GM23338 (cell line): Measurements from ENCODE around the gene WWC1. TPM values are rescaled to one million over a fixed set of nuclear protein-coding genes. Genes with fewer than 3 reads are reported as not detected.

ENCODE experiments used
- ATAC-seq: fragments of 200-7000 bp; cut with Tn5 transposase; 3 replicates; pipeline ENCODE4 v1.9.1; 2020
- DNase-seq: peaks from one replicate; pipeline ENCODE4 v3.0.0-alpha.2; 2015; ENCODE audit warnings: low spot score
- H2AFZ ChIP-seq: fragments of 200-600 bp; sonication (generic); 2 replicates; pipeline ENCODE4 v1.8.0; 2016; ENCODE audit warnings: antibody characterized with exemption, mild to moderate bottlenecking, moderate library complexity
- H3F3A ChIP-seq: fragments of 200-600 bp; sonication (generic); replicated peaks from 2 replicates; pipeline ENCODE4 v1.8.0; 2017; ENCODE audit warnings: antibody characterized with exemption, mixed run types, low read depth
- H3K27ac ChIP-seq: fragments of 200-600 bp; sonication (generic); 2 replicates; pipeline ENCODE4 v1.6.1; 2016; ENCODE audit warnings: low read depth
- H3K27me3 ChIP-seq: fragments of 200-600 bp; sonication (generic); 2 replicates; pipeline ENCODE4 v1.8.0; 2016; ENCODE audit warnings: mild to moderate bottlenecking, mixed run types, moderate library complexity; ENCODE audit not compliant: insufficient read depth
- H3K36me3 ChIP-seq: fragments of 200-600 bp; sonication (generic); 2 replicates; pipeline ENCODE4 v1.8.0; 2016; ENCODE audit warnings: mild to moderate bottlenecking; ENCODE audit not compliant: insufficient read depth
- H3K4me1 ChIP-seq: fragments of 200-600 bp; sonication (generic); 2 replicates; pipeline ENCODE4 v1.8.0; 2016; ENCODE audit warnings: mild to moderate bottlenecking, moderate library complexity; ENCODE audit not compliant: insufficient read depth
- H3K4me2 ChIP-seq: fragments of 200-600 bp; sonication (generic); 2 replicates; pipeline ENCODE4 v1.7.1; 2017; ENCODE audit warnings: mixed run types
- H3K4me3 ChIP-seq: fragments of 200-600 bp; sonication (generic); 2 replicates; pipeline ENCODE4 v1.6.1; 2016; ENCODE audit warnings: mixed run types
- H3K79me2 ChIP-seq: fragments of 200-600 bp; sonication (generic); replicated peaks from 2 replicates; pipeline ENCODE4 v1.8.0; 2017; ENCODE audit warnings: mild to moderate bottlenecking; ENCODE audit not compliant: insufficient read depth
- H3K9me2 ChIP-seq: fragments of 200-600 bp; sonication (generic); 2 replicates; pipeline ENCODE4 v1.8.0; 2017; ENCODE audit not compliant: insufficient read depth
- H4K20me1 ChIP-seq: fragments of 200-600 bp; sonication (generic); replicated peaks from 2 replicates; pipeline ENCODE4 v1.8.0; 2017; ENCODE audit warnings: mild to moderate bottlenecking; ENCODE audit not compliant: insufficient read depth
- H3K27ac Mint-ChIP-seq: 2 replicates; pipeline ENCODE4 v1.8.0; 2020; ENCODE audit warnings: inconsistent platforms, mild to moderate bottlenecking, moderate library complexity, mixed read lengths
- H3K27me3 Mint-ChIP-seq: 3 replicates; pipeline ENCODE4 v1.8.0; 2022; ENCODE audit warnings: low read depth, mild to moderate bottlenecking, moderate library complexity, mixed read lengths, inconsistent platforms; ENCODE audit not compliant: insufficient read depth, poor library complexity
- H3K36me3 Mint-ChIP-seq: 3 replicates; pipeline ENCODE4 v1.8.0; 2021; ENCODE audit warnings: low read depth, mild to moderate bottlenecking, inconsistent platforms, moderate library complexity, mixed read lengths
- H3K4me1 Mint-ChIP-seq: 3 replicates; pipeline ENCODE4 v1.8.0; 2020; ENCODE audit warnings: mild to moderate bottlenecking, inconsistent platforms, mixed read lengths
- H3K4me3 Mint-ChIP-seq: 3 replicates; pipeline ENCODE4 v1.8.0; 2021; ENCODE audit warnings: moderate library complexity, mild to moderate bottlenecking, inconsistent platforms, mixed read lengths
- H3K9me3 Mint-ChIP-seq: 3 replicates; pipeline ENCODE4 v1.8.0; 2020; ENCODE audit warnings: moderate library complexity, mild to moderate bottlenecking, inconsistent platforms, mixed read lengths
- CREB1 ChIP-seq: fragments of 250-450 bp; sonication (Bioruptor Pico); IDR thresholded peaks from 2 replicates; pipeline ENCODE4 v1.5.0; 2020; ENCODE audit warnings: low read depth, mild to moderate bottlenecking, moderate library complexity
- EZH2 ChIP-seq: fragments of 200-600 bp; sonication (generic); IDR thresholded peaks from one replicate; pipeline ENCODE4 v1.8.0; 2017; ENCODE audit warnings: antibody characterized with exemption, mild to moderate bottlenecking, low read depth; ENCODE audit not compliant: unreplicated experiment
- EZH2phosphoT487 ChIP-seq: fragments of 200-600 bp; sonication (generic); IDR thresholded peaks from one replicate; pipeline ENCODE4 v1.8.1; 2018; ENCODE audit warnings: antibody characterized with exemption; ENCODE audit not compliant: unreplicated experiment
- JUNB ChIP-seq: IDR thresholded peaks from one replicate; pipeline ENCODE4 v1.6.1; 2016; ENCODE audit warnings: antibody characterized with exemption; ENCODE audit not compliant: unreplicated experiment
- NANOG ChIP-seq: IDR thresholded peaks from 2 replicates; pipeline ENCODE4 v1.6.1; 2016; ENCODE audit warnings: antibody characterized with exemption, borderline replicate concordance
- POLR2AphosphoS5 ChIP-seq: IDR thresholded peaks from 2 replicates; pipeline ENCODE4 v1.6.1; 2016; ENCODE audit warnings: antibody characterized with exemption, low read depth
- STAT1 ChIP-seq: IDR thresholded peaks from one replicate; pipeline ENCODE4 v1.6.1; 2016; ENCODE audit warnings: antibody characterized with exemption; ENCODE audit not compliant: unreplicated experiment
- ZNF114 ChIP-seq: fragments of 250-450 bp; sonication (Bioruptor Pico); IDR thresholded peaks from 2 replicates; pipeline ENCODE4 v1.5.0; 2020; ENCODE audit warnings: mild to moderate bottlenecking, moderate library complexity
- ZNF331 ChIP-seq: fragments of 250-450 bp; sonication (Bioruptor Pico); IDR thresholded peaks from 2 replicates; pipeline ENCODE4 v1.5.0; 2020; ENCODE audit warnings: low read depth, mild to moderate bottlenecking, moderate library complexity
- polyA plus RNA-seq: library from polyadenylated mRNA; unstranded; fragments of >200 nt; fragmentation: Nextera tagmentation; extraction: Ambion mirVana; gene quantifications from 2 replicates; pipeline ENCODE4 v1.2.1, GENCODE V29; 2016
- total RNA-seq: library from RNA; depleted of rRNA; stranded (reverse); fragments of >200 nt; shearing (Covaris generic); gene quantifications from 2 replicates; pipeline ENCODE4 v1.2.3, GENCODE V29; 2014
- TF ChIP-seq, protein P1 (sequence below): fragments of 250-450 bp; sonication (Bioruptor Pico); IDR thresholded peaks from 2 replicates; pipeline ENCODE4 v1.5.0; 2020; ENCODE audit warnings: mild to moderate bottlenecking, moderate library complexity
- TF ChIP-seq, protein P2 (sequence below): IDR thresholded peaks from 2 replicates; pipeline ENCODE4 v1.6.1; 2016; ENCODE audit warnings: antibody characterized with exemption
- TF ChIP-seq, protein P3 (sequence below), 2 experiments: fragments of 200-600 bp in 1 of 2; sonication (generic) in 1 of 2; conservative IDR thresholded peaks; 2 replicates each; pipeline versions ENCODE4 v1.5.1 to v1.6.1; 2016 to 2017; ENCODE audit warnings: antibody characterized with exemption in 2 of 2, low read depth in 2 of 2, mild to moderate bottlenecking in 2 of 2, moderate library complexity in 1 of 2
- TF ChIP-seq, protein P4 (sequence below): IDR thresholded peaks from one replicate; pipeline ENCODE4 v1.6.1; 2018; ENCODE audit warnings: antibody characterized with exemption; ENCODE audit not compliant: unreplicated experiment

Gene WWC1
- total and polyA plus RNA-seq, 2 experiments from 2014 or later, result 25.4 to 27.8 TPM

DNA sequence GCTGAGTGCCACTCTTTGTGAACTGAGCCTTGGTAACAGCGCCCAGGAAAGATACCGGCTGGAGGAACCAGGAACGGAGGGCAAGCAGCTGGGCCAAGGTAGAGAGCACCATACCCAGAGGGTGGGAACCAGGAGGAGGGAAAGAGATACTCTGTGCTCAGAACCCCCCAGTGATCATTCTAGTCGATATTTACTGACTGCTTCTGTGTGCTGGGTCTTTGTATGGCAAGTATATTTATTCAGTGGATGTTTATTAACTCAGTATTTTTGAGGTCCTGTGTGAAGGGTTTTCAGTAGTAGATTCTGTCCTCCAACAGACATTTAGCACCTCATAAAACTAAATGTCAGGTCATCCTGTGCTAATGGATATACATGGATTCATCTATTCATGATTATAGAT, 132.5 kb downstream of the WWC1 start:
- Histone ChIP-seq H2AFZ (no peak overlapping the region), H3K4me3 (no peak overlapping the region), H3K4me1 (no peaks in the 10 kb centered on the region), H4K20me1 (no peaks in the 10 kb centered on the region), H3K4me2 (no peak overlapping the region), H3F3A (no peaks in the 10 kb centered on the region), H3K79me2 (no peaks in the 10 kb centered on the region), H3K27ac (no peak overlapping the region), H3K27me3 (no peaks in the 10 kb centered on the region), H3K36me3 (no peaks in the 10 kb centered on the region), H3K9me2 (no peaks in the 10 kb centered on the region)
- peaks cover 18% of the 10 kb centered on the region for H3K36me3 Mint-ChIP-seq
- H3K4me3 Mint-ChIP-seq, result no peak overlapping the region
- DNase-seq (no peak), ATAC-seq (no peak)
- H3K9me3 Mint-ChIP-seq, result no peaks in the 10 kb centered on the region; the same call in 2 of the 3 replicates
- TF ChIP-seq CREB1 (CRISPR knock-in tag) (no peak), ZNF331 (CRISPR knock-in tag) (no peak), ZNF114 (CRISPR knock-in tag) (no peak), STAT1 (no peak), EZH2phosphoT487 (no peak), POLR2AphosphoS5 (no peak), JUNB (no peak), NANOG (no peak), EZH2 (no peak)
- TF ChIP-seq, protein P1, sequence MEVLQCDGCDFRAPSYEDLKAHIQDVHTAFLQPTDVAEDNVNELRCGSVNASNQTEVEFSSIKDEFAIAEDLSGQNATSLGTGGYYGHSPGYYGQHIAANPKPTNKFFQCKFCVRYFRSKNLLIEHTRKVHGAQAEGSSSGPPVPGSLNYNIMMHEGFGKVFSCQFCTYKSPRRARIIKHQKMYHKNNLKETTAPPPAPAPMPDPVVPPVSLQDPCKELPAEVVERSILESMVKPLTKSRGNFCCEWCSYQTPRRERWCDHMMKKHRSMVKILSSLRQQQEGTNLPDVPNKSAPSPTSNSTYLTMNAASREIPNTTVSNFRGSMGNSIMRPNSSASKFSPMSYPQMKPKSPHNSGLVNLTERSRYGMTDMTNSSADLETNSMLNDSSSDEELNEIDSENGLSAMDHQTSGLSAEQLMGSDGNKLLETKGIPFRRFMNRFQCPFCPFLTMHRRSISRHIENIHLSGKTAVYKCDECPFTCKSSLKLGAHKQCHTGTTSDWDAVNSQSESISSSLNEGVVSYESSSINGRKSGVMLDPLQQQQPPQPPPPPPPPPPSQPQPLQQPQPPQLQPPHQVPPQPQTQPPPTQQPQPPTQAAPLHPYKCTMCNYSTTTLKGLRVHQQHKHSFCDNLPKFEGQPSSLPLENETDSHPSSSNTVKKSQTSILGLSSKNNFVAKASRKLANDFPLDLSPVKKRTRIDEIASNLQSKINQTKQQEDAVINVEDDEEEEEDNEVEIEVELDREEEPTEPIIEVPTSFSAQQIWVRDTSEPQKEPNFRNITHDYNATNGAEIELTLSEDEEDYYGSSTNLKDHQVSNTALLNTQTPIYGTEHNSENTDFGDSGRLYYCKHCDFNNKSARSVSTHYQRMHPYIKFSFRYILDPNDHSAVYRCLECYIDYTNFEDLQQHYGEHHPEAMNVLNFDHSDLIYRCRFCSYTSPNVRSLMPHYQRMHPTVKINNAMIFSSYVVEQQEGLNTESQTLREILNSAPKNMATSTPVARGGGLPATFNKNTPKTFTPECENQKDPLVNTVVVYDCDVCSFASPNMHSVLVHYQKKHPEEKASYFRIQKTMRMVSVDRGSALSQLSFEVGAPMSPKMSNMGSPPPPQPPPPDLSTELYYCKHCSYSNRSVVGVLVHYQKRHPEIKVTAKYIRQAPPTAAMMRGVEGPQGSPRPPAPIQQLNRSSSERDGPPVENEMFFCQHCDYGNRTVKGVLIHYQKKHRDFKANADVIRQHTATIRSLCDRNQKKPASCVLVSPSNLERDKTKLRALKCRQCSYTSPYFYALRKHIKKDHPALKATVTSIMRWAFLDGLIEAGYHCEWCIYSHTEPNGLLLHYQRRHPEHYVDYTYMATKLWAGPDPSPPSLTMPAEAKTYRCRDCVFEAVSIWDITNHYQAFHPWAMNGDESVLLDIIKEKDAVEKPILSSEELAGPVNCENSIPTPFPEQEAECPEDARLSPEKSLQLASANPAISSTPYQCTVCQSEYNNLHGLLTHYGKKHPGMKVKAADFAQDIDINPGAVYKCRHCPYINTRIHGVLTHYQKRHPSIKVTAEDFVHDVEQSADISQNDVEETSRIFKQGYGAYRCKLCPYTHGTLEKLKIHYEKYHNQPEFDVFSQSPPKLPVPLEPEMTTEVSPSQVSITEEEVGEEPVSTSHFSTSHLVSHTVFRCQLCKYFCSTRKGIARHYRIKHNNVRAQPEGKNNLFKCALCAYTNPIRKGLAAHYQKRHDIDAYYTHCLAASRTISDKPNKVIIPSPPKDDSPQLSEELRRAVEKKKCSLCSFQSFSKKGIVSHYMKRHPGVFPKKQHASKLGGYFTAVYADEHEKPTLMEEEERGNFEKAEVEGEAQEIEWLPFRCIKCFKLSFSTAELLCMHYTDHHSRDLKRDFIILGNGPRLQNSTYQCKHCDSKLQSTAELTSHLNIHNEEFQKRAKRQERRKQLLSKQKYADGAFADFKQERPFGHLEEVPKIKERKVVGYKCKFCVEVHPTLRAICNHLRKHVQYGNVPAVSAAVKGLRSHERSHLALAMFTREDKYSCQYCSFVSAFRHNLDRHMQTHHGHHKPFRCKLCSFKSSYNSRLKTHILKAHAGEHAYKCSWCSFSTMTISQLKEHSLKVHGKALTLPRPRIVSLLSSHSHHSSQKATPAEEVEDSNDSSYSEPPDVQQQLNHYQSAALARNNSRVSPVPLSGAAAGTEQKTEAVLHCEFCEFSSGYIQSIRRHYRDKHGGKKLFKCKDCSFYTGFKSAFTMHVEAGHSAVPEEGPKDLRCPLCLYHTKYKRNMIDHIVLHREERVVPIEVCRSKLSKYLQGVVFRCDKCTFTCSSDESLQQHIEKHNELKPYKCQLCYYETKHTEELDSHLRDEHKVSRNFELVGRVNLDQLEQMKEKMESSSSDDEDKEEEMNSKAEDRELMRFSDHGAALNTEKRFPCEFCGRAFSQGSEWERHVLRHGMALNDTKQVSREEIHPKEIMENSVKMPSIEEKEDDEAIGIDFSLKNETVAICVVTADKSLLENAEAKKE (CRISPR knock-in tag), result no peak
- TF ChIP-seq, protein P2, sequence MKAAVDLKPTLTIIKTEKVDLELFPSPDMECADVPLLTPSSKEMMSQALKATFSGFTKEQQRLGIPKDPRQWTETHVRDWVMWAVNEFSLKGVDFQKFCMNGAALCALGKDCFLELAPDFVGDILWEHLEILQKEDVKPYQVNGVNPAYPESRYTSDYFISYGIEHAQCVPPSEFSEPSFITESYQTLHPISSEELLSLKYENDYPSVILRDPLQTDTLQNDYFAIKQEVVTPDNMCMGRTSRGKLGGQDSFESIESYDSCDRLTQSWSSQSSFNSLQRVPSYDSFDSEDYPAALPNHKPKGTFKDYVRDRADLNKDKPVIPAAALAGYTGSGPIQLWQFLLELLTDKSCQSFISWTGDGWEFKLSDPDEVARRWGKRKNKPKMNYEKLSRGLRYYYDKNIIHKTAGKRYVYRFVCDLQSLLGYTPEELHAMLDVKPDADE, result no peak
- TF ChIP-seq, protein P3, sequence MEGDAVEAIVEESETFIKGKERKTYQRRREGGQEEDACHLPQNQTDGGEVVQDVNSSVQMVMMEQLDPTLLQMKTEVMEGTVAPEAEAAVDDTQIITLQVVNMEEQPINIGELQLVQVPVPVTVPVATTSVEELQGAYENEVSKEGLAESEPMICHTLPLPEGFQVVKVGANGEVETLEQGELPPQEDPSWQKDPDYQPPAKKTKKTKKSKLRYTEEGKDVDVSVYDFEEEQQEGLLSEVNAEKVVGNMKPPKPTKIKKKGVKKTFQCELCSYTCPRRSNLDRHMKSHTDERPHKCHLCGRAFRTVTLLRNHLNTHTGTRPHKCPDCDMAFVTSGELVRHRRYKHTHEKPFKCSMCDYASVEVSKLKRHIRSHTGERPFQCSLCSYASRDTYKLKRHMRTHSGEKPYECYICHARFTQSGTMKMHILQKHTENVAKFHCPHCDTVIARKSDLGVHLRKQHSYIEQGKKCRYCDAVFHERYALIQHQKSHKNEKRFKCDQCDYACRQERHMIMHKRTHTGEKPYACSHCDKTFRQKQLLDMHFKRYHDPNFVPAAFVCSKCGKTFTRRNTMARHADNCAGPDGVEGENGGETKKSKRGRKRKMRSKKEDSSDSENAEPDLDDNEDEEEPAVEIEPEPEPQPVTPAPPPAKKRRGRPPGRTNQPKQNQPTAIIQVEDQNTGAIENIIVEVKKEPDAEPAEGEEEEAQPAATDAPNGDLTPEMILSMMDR (conservative IDR thresholded peaks at IDR 0.05; ENCODE audit: low read depth in 2 of 2), result no peak
- TF ChIP-seq, protein P4, sequence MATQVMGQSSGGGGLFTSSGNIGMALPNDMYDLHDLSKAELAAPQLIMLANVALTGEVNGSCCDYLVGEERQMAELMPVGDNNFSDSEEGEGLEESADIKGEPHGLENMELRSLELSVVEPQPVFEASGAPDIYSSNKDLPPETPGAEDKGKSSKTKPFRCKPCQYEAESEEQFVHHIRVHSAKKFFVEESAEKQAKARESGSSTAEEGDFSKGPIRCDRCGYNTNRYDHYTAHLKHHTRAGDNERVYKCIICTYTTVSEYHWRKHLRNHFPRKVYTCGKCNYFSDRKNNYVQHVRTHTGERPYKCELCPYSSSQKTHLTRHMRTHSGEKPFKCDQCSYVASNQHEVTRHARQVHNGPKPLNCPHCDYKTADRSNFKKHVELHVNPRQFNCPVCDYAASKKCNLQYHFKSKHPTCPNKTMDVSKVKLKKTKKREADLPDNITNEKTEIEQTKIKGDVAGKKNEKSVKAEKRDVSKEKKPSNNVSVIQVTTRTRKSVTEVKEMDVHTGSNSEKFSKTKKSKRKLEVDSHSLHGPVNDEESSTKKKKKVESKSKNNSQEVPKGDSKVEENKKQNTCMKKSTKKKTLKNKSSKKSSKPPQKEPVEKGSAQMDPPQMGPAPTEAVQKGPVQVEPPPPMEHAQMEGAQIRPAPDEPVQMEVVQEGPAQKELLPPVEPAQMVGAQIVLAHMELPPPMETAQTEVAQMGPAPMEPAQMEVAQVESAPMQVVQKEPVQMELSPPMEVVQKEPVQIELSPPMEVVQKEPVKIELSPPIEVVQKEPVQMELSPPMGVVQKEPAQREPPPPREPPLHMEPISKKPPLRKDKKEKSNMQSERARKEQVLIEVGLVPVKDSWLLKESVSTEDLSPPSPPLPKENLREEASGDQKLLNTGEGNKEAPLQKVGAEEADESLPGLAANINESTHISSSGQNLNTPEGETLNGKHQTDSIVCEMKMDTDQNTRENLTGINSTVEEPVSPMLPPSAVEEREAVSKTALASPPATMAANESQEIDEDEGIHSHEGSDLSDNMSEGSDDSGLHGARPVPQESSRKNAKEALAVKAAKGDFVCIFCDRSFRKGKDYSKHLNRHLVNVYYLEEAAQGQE, result no peak
- H3K27ac Mint-ChIP-seq, result no peak overlapping the region
- no peaks in the 10 kb centered on the region for H3K4me1 Mint-ChIP-seq
- peaks cover 5% of the 10 kb centered on the region for H3K27me3 Mint-ChIP-seq
